LNCAP (cell line): Measurements from ENCODE around the gene CPNE2.

Experiments used
- TF ChIP-seq, protein P1 (sequence below): fragments of 450-650 bp; IDR thresholded peaks from 2 replicates; pipeline ENCODE4 v1.5.1; 2017; ENCODE audit warnings: mild to moderate bottlenecking

CPNE2 gene

DNA sequence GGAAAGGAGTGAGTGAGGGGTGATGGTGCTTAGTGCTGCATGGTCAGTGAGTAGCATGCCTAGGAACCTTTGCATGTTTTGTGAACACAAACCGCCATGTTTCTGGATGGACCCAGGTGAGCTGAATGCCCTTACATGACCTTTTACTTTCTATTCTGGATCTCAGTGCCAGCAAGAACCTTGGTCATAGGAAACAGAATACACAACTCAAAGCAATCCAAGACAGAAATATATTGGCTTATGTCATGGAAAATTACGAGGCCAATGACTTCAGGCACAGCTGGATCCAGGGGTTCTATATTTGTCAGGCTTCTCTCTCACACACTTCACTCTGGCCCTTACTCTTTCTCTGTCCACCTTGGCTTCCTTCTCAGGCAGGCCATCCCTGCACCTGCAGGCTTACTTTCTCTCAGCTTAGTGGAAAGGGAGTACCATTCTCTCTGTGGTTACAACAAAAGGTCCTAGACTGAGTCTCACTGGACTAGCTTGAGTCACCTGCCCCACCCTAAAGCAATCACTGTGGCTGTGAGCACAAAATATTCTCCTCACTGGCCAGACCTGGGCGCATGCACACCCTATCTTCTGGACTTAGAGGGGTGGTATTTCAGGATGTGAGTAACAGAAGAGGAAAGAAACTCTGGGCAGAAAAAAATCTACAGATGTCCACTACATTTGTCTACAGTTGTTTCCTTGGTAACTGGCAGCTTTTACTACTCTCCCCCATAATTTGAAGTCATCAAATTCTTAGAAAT is 20.4 kb upstream of the CPNE2 start:
- TF ChIP-seq, protein P1, sequence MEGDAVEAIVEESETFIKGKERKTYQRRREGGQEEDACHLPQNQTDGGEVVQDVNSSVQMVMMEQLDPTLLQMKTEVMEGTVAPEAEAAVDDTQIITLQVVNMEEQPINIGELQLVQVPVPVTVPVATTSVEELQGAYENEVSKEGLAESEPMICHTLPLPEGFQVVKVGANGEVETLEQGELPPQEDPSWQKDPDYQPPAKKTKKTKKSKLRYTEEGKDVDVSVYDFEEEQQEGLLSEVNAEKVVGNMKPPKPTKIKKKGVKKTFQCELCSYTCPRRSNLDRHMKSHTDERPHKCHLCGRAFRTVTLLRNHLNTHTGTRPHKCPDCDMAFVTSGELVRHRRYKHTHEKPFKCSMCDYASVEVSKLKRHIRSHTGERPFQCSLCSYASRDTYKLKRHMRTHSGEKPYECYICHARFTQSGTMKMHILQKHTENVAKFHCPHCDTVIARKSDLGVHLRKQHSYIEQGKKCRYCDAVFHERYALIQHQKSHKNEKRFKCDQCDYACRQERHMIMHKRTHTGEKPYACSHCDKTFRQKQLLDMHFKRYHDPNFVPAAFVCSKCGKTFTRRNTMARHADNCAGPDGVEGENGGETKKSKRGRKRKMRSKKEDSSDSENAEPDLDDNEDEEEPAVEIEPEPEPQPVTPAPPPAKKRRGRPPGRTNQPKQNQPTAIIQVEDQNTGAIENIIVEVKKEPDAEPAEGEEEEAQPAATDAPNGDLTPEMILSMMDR, result no peak

DNA sequence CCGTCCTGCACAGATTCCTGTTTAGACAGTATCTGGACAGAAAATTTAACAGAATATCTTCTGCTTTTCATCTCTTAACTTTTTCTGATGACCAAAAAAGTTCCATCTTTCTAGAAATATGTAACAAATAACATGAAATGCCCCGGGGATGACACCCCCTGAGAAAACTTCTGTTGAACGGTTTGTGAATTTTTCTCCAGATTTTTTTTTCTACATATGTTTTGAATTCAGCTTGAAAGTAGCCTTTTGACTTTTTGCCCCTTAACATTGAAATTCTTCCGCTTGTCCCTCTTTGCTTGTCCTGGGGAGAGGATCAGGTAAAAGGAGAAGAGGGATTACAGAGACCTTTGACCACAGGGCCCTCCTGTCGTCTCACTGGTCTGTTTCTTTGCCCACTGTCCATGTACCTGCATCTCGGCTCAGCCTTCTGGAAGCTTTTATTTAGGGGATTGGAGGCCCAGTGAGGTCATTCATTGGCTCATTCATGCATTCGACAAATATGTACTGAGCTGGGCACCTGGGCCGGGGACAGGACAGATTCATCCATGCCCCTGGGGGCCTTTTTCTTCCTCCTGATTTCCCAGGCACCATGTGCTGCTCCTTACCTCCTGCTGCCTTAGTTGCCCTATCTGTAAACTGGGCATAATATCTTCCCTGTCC is 19.6 kb upstream of the CPNE2 start:
- TF ChIP-seq, protein P1, result no peak

DNA sequence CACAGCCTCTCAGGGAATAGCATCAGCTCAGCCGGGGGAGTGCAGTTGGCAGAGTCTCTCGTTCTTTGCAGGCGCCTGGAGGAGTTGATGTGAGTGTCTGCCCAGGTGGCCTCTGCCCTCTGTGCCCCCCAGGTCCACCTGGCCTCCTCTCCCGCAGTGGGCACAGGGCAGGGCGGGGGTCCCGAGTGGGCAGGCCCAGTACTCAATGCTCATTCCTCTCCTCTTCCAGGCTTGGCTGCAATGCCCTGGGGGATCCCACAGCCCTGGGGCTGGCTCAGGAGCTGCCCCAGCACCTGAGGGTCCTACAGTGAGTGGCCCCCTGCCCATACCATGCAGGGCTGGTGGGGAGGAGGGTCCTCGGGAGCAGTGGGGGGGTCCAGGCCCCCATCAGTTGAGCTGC is 14.7 kb upstream of the CPNE2 start:
- TF ChIP-seq, protein P1, result no peak

DNA sequence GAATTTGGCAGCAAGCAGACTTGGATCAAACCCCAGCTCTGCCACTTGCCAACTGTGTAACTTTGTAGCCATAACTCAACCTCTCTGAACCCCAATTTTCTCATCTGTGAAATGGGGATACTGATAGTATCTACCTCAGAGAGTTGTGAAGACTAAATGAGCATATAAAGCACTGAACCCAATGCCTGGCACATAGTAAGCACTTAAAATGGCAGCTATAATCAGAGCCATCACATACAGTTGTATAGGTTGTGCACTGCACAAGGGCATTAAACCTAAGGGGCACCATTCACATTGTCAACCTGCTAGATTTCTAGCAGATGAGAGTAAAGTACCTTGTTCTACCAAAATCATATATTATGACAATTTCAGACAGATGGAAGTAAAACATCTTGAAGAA is 10.6 kb upstream of the CPNE2 start:
- TF ChIP-seq, protein P1, result no peak

DNA sequence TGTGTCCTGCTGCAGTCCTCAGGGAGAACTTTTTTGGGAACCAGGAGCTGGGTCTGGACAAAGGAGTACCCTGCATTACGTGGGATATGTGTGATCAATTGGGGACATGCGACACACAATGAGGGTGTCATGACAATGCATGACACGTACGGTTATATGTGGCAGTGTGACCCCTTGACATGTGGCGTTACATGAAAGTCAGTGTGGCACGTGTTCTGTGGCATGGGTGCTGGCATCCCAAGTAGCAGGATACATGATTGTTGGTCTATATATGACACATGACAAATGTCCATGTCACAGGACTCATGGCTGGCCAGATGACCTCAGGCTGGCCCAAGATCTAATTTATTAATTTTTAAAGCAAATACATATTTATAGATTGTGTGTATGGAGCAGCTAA is 9.7 kb upstream of the CPNE2 start:
- TF ChIP-seq, protein P1, result no peak

DNA sequence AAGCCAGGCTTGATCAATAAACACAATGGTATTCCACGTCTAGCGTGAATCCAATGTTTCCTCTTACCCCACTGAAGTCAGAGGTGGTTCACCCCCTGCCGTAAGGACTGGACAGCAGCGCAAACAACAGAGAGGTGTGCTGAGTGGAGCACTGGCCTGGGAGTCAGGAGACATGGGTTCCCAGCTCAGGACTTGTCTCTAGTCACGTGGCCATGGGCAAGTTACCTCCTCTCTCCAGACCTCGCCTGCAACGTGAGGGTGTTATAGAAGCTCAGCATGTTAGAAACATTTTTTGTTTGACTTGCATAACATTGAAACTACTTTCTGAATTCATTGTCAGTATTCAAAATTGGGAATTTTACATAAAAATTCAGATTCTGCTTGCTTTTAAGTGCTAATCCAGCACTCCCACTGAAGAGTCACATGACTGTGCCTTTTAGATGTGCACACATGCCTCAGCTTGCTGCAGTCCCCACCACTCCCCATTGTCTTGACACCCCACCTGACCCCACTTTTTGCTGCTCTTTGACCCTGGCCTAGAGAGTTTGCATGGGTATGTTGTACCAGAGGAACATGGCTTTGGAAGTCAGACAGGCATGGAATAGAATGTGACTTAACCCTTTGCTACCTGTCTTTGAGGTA is 8.8 kb upstream of the CPNE2 start:
- TF ChIP-seq, protein P1, result no peak

DNA sequence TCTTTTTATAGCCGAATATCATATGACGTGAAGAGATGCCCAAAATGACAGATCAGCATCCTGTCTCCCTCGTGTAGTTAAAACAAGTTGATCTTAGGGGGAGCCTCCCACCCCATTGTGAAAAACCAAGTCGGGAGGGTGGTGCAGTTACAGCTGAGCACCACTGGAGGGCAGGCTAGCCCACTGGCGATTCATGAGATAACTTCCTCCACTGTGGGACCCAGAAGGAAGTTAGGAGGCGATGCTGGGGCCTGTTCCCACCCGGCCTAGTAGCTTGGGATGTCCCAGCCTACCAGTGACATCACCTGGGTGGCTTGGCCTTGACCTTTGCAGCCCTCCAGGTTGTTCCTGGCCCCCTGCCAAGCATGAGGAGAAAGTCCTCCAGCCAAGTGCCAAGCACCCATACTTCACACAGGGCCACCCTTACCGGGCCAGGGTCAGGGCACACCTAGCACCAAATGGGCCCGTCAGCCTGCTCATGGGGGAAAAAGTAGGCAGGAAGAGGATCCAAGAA is 8.1 kb upstream of the CPNE2 start:
- TF ChIP-seq, protein P1, result peak; percentile 99
